ENCODE data around the gene IFT88. TPM values are rescaled to one million over a fixed set of nuclear protein-coding genes. Genes with fewer than 3 reads are reported as not detected.
"Not testable (repeated sequence)": the region's sequence is repeated elsewhere in the genome, so short reads cannot be mapped to it uniquely, and the experiment has no call there.

The IFT88 gene
- total RNA-seq, 1 donor from 2014 or later = 5.9 TPM

- TF ChIP-seq CTCF (IDR thresholded peaks at IDR 0.05) = no peak
- Mint-ChIP-seq H3K4me3 (ENCODE audit: unreplicated experiment) (no peak overlapping the region), H3K27me3 (ENCODE audit: low read depth) (no peaks in the 10 kb centered on the region), H3K27ac (ENCODE audit: unreplicated experiment) (no peak overlapping the region), H3K36me3 (ENCODE audit: low read depth) (peaks cover 3% of the 10 kb centered on the region), H3K4me1 (ENCODE audit: low read depth) (peaks cover under 1% of the 10 kb centered on the region), H3K9me3 (ENCODE audit: low read depth) (no peaks in the 10 kb centered on the region)
- DNase-seq (ENCODE audit: low spot score) = no peak
Measured at GRCh38 chr13:20676213-20676612, 109.3 kb downstream of the IFT88 start.

GRCh38 chr13:20678606-20679005 is 111.6 kb downstream of the IFT88 start:
- H3K27me3 Mint-ChIP-seq (ENCODE audit: low read depth); H3K36me3 Mint-ChIP-seq (ENCODE audit: low read depth); H3K27ac Mint-ChIP-seq (ENCODE audit: unreplicated experiment); H3K4me3 Mint-ChIP-seq (ENCODE audit: unreplicated experiment); H3K9me3 Mint-ChIP-seq (ENCODE audit: low read depth); H3K4me1 Mint-ChIP-seq (ENCODE audit: low read depth); DNase-seq (ENCODE audit: low spot score): not testable (repeated sequence)

- H3K4me1 Mint-ChIP-seq (ENCODE audit: low read depth) = peaks cover 6% of the 10 kb centered on the region
- no peak overlapping the region for H3K4me3 Mint-ChIP-seq (ENCODE audit: unreplicated experiment)
- no peak for DNase-seq (ENCODE audit: low spot score)
- H3K36me3 Mint-ChIP-seq (ENCODE audit: low read depth) = peaks cover 3% of the 10 kb centered on the region
- no peak overlapping the region for H3K27ac Mint-ChIP-seq (ENCODE audit: unreplicated experiment)
- TF ChIP-seq CTCF (IDR thresholded peaks at IDR 0.05) = no peak
- H3K27me3 Mint-ChIP-seq (ENCODE audit: low read depth) = no peaks in the 10 kb centered on the region
- no peaks in the 10 kb centered on the region for H3K9me3 Mint-ChIP-seq (ENCODE audit: low read depth)
Measured at GRCh38 chr13:20679879-20680278, 112.9 kb downstream of the IFT88 start.

GRCh38 chr13:20680416-20681080 is 113.6 kb downstream of the IFT88 start:
- no peak overlapping the region for H3K27ac Mint-ChIP-seq (ENCODE audit: unreplicated experiment)
- H3K4me3 Mint-ChIP-seq (ENCODE audit: unreplicated experiment) = no peak overlapping the region
- no peaks in the 10 kb centered on the region for H3K27me3 Mint-ChIP-seq (ENCODE audit: low read depth)
- no peaks in the 10 kb centered on the region for H3K9me3 Mint-ChIP-seq (ENCODE audit: low read depth)
- peaks cover 3% of the 10 kb centered on the region for H3K36me3 Mint-ChIP-seq (ENCODE audit: low read depth)
- TF ChIP-seq CTCF (IDR thresholded peaks at IDR 0.05) = no peak
- no peak for DNase-seq (ENCODE audit: low spot score)
- H3K4me1 Mint-ChIP-seq (ENCODE audit: low read depth) = peaks cover 6% of the 10 kb centered on the region

- H3K4me3 Mint-ChIP-seq (ENCODE audit: unreplicated experiment); H3K27ac Mint-ChIP-seq (ENCODE audit: unreplicated experiment); H3K36me3 Mint-ChIP-seq (ENCODE audit: low read depth); H3K9me3 Mint-ChIP-seq (ENCODE audit: low read depth); DNase-seq (ENCODE audit: low spot score); H3K27me3 Mint-ChIP-seq (ENCODE audit: low read depth); H3K4me1 Mint-ChIP-seq (ENCODE audit: low read depth): not testable (repeated sequence)
Measured at GRCh38 chr13:20681481-20681880, 114.5 kb downstream of the IFT88 start.

- H3K4me3 Mint-ChIP-seq (ENCODE audit: unreplicated experiment) = no peak overlapping the region
- no peaks in the 10 kb centered on the region for H3K9me3 Mint-ChIP-seq (ENCODE audit: low read depth)
- no peaks in the 10 kb centered on the region for H3K27me3 Mint-ChIP-seq (ENCODE audit: low read depth)
- H3K4me1 Mint-ChIP-seq (ENCODE audit: low read depth) = peaks cover 14% of the 10 kb centered on the region
- no peaks in the 10 kb centered on the region for H3K36me3 Mint-ChIP-seq (ENCODE audit: low read depth)
- no peak for TF ChIP-seq CTCF (IDR thresholded peaks at IDR 0.05)
- no peak for DNase-seq (ENCODE audit: low spot score)
- H3K27ac Mint-ChIP-seq (ENCODE audit: unreplicated experiment) = no peak overlapping the region
Measured at GRCh38 chr13:20682061-20682460, 115.1 kb downstream of the IFT88 start.
